GM19099 (cell line): ENCODE data around the gene TCF21.

ENCODE experiments used
- POLR2A ChIP-seq: IDR thresholded peaks from 3 replicates; pipeline ENCODE4 v1.6.1; 2011; ENCODE audit warnings: low read depth; ENCODE audit not compliant: insufficient read length; ENCODE audit errors: extremely low read depth

TCF21 gene

DNA sequence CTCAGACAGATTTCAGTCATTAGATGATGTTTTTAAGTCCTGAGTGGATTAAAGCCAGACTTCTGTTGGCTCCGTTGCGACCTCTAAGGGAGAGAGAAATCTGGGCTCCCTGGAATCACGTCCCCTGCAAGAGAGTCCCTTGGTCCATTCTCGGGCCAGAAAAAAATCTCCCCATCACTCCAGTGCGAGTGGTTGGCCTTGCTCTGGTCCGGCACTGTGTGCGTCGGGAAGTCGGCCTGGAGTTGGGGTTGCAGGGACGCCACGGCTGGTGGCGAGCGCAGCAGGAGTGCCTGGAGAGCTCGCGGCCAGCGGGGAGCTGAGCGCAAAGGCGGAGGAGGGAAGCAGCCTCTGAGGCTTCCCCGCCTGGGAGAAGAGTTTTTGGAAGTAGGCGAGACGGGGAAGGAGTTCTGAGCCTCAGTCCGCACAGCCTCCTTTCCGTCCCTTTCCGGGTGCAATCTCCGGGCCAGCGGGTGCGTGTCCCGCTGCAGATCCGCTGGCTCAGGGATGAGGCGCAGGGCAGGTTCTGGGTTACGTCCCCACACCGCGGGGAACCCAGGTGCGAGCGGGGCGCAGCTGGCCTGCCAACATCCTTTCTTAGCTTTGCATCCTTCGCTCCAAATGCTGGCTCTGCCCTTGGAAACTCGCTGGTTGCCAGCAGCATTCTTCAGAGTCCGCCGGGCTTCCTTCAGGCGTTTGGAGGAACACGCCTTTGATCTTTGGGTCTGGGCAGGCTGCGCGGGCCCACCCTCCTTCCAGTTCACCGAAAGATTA is 6.8 kb downstream of the TCF21 start:
- no peak for TF ChIP-seq POLR2A

DNA sequence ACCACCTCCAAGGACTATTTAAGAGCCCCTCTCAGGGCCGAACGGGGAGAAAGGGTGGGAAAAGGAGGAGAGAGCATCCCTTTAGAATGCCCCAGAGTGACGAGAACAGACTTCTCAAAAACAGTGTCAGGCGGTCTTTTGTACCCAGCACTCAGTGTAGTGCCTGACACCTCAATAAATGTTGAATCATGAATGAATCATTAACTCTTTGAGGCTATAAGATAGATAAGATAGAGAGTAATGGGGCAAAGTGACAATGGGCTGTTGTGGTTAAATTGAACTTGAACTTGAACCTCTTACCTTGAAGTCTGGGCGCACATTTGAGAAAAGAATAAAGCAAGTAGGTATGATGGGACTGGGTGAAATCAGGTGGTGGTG is 7.4 kb downstream of the TCF21 start:
- no peak for TF ChIP-seq POLR2A

DNA sequence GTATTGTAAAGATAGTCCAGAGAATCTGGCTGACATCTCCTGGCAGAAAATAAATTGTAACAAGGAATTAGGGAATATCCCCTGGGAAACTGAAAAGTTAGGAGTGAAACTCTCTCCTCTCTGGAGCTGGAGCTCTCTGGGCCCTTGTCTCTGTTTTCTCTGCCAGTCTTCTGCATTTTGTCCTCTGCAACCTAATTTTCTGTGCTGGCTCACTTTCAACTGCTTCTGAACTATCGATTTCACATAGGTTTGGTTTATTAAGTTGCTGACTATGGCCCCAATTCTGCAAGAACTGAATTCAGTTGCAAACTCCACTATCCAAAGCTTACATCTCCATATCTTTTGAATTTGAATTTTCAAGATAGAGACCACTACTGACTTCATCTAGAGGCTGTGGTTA is 9.3 kb downstream of the TCF21 start:
- TF ChIP-seq POLR2A: no peak

DNA sequence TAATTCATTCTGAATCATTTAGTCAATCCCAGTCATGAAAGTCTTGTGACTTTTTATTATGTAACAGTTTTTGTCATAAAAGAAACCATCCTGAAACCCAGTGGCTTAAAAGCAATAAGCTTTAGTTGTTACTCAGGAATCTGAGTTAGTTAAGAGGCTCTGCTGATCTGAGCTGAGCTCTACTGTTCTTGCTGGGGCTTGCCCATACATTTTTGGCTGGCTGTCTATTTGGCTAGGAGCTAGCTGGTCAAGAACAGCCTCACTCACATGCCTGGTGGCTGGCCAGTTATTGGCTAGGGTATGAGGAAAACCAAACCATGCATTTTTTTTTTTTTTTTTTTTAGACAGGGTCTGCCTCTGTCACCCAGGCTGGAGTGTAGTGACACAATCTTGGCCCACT is 10.6 kb downstream of the TCF21 start:
- no peak for TF ChIP-seq POLR2A

DNA sequence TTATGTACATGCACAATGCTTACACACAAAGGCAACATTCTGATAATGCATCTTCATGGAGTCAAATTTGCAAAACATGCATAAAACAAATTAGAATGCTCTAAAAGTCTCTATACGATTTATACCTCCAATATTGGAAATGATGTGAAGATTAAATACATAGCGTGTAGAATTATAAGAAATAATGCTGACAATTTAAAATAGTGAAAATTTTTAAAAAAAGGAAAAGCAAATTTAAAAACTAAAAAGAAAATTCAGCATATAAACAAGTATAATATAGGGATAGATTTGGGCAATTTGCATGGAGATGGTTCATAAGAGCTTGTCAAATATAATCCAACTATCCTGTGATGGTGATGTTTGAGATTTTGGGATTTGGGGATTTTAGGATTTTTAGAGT is 14.9 kb downstream of the TCF21 start:
- no peak for TF ChIP-seq POLR2A

DNA sequence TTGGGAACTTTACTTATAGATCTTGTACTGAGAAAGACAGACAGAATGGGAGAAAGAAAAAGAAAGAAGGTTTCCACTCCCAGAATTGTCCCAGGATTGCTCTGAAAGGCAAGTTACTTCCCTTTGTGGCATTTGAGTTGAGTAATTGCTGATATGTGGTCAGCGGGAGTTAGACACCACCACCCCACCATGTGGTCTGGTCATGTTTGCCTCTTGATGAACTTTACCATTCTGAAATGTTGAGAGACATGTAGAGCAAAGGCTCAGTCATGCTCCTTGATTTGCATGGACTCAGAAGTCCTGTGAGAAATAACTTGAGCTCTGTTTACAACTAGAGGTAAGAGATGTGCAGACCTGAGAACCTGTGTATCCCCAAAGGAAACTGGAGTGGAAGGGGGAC is 17.1 kb downstream of the TCF21 start:
- no peak for TF ChIP-seq POLR2A

DNA sequence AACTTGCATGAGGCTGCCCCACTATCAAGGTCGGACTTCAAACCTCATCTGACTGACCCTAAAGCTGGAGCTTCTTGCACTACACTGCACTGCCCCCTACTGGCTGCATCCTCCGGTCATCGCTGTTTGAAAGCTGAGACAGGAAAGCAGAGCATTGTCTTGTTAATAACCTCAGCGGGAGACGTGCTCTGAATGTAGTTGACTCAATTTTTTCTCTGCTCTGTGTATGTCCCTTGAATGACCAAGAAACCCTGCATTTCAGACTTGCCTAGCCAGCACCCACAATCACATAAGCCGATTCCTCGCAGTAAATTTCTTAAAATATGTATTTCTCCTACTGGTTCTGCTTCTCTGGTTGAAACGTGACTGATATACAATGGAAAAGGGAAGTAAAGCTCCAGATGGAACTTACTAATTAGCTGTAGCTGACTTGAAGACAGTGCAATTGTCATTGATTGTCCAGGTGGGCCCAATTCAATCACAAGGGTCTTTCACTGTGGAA is 27.8 kb downstream of the TCF21 start:
- no peak for TF ChIP-seq POLR2A

DNA sequence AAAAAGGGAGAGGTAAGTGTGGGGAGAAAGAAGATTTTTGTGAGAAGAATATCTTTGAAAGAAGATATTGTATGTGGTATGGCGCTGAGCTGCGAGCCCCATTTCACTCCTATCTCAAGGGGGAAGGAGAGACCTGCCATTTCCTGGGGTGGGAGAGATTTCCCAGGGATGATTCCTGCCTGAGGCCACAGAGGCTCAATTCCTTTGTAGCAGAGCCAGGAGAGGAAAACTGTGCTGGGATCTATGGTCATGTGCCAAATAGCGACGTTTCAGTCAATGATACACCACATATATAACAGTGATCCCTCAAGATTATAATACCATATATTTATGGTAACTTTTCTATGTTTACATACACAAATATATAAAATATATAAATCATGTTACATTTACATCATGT is 28.9 kb downstream of the TCF21 start:
- no peak for TF ChIP-seq POLR2A

DNA sequence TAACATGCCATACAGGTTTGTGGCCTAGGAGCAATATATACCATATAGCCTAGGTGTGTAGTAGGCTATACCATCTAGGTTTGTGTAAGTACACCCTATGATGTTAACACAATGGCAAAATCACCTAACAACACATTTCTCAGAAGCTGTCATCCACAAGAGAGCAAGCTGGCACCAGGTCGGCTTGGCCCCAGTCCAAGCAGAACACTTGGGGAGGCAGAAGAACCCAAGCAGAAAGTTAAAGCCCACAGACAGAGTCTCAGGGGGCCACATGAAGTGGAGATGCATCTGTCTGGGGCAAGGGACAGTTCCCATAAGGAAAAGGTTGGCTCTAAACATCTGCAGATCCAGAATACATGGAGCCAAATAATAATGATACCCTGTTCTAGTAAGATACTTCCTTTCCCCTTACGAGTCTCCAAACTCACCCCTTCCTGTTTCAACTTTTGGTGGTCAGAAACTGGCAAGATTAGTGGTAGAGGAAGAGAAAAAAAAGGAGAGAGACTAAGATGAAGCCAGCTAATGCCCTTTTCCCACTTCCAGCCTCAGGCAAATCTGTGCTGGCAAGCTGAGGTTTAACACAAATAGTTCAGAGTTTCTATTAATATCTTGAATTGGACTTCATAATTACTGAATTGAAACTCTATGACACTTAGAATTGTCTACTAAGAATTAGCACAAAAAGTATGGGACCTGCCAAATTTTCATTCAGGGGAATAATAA is 29.5 kb downstream of the TCF21 start:
- TF ChIP-seq POLR2A: no peak

DNA sequence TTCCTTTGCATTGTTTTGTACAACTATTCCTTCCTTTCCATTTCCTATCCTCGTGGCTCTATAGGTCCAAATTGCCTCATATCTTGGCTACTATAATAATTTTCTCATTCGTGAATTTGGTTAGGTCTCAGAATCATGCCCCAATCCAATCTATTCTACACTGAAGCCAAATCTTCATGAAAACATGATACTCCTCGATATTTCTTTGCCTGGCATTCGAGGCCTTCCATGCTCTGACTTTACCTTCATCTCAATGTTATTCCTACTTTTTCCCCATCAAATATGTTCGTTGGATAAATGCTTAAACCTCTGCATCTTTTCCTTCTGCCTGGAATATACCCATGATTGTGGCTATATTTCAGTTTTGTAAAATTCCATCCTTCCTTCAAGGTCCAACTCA is 30.4 kb downstream of the TCF21 start:
- TF ChIP-seq POLR2A: no peak

DNA sequence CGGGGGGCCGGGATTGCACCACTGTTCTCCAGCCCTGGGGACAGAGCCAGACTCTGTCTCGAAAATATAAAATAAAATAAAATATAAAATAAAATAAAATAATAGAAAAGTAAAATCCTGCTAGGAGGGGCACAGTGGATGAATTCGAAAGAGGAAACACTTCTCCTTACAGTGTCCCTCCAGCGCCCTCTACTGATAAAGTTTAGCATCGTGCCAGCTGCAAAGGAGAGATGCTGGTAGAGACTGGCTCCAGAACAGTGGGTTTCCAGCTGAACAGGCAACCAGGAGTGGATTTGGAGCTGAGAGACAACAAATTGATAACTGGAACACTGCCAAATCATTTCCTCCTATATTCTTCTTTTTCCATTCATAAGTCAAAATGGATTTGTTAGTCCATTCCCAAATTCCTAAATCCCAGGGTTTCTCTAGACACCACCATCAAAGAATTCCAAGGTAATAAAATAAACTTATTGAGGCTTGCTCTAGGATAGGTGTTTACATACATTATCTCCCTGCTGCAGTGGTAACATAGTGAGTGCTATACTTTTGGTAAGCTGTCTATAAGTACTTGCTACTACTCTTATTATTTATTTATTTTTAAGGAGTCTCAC is 32.4 kb downstream of the TCF21 start:
- TF ChIP-seq POLR2A: no peak

DNA sequence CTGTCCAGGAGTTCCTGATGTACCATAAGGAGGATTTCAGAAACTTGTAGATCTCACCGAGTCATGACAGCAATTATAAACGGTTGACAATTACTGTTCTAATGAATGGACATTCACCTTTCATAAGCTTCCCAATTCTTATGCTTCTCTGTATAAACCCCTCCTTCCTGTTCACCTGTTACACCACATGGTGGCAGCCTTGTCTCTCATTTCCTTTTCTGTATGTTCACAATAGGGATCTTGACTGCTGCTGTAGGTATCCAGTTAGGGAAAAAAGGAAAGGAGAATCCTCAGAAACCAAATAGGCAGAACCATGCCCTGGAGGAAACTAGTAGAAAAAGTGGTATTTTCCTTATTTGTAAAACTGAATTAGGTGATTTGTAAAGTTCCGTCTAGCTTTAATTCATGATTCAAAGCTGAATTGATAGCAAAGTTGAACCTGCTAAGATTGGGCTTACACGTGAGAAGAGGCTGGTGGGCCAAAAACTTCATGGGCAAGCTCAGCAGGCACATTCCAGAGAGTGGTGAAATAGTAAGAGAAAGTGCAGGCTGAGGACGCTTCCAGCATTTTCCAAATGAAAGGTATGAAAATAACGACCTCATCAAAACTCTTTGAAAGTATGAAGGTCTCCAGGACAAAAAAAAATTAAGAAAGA is 35.2 kb downstream of the TCF21 start:
- no peak for TF ChIP-seq POLR2A

DNA sequence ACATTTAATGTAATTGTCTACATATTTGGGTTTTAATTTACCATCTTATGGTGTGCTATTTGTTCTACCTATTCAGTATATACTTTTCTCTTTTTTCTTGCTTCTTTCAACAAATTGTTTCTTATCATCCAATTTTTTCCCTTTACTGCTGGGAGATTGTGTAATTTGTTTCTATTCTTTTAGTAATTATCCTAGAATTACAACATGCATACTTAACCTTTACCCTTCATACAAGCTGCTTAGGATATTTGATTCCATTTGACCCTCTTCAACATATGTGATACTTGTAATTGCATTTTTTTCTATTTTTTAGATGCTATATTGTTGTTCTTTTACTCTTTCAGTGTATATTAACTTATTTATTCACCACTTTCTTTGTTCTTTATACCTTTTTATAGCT is 49.0 kb downstream of the TCF21 start:
- TF ChIP-seq POLR2A: no peak

DNA sequence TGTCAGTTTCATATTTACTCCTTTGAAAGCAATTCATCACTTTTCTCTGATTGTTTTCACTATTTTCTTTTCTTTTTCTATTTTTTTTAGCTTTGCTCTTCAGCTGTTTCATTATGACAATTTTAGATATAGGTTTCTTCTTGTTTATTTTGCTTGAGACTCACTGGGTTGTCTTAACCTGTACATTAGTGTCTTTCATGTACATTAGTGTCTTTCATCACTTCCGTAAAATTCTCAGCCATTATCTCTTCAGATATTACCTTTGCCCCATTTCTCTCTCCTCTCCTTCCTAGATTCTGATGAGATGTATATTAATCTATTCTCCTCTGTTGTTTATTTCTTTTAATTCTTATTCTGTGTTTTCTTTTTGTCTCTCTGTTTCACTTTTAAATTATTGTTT is 49.6 kb downstream of the TCF21 start:
- TF ChIP-seq POLR2A: no peak
